ENCODE results near the gene NUAK1. TPM values are rescaled to one million over a fixed set of nuclear protein-coding genes. Genes with fewer than 3 reads are reported as not detected.

NUAK1 gene
- total RNA-seq, 2 donors from 2014 or later: 14.0 to 16.8 TPM

DNA sequence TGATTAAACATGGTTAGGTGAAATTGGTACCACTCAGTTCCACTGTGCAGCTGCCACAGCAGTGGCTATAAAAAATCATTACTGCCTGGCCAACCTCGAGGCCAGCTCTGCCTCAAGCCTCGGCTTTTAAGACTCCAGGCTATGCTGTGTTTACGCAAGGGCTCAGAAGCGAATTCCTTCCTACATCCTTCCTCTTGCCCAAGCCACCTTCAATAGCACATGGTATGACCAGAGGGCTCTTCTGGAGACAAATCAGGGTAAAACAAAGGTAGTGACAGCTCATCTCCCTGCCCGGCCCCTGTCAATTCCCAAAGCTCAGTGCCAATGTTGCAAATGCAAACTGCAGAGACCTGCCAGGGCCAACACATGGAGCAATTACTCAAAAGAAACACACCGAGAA lies 31.9 kb downstream of the NUAK1 start:
- H3K9me3 Mint-ChIP-seq: no peaks in the 10 kb centered on the region
- 38 to 46% methylated on average over 6 of the region's 6 CpGs for WGBS, 2 experiments (ENCODE audit: insufficient coverage in 1 of 2, insufficient read length in 1 of 2)
- H3K4me3 Mint-ChIP-seq: no peak overlapping the region
- peak overlapping the region; percentile 72 for H3K27ac Mint-ChIP-seq
- Histone ChIP-seq H3K27me3 (ENCODE audit: control insufficient read depth, insufficient read depth, low read length, poor library complexity, severe bottlenecking) (no peaks in the 10 kb centered on the region), H3K4me1 (ENCODE audit: control insufficient read depth, insufficient read depth, low read length) (peaks cover 44% of the 10 kb centered on the region), H3K27ac (ENCODE audit: low read depth, low read length) (no peak overlapping the region), H3K36me3 (ENCODE audit: control insufficient read depth, insufficient read depth, low read length) (peaks cover 76% of the 10 kb centered on the region), H3K9me3 (ENCODE audit: control insufficient read depth, low read length) (no peaks in the 10 kb centered on the region), H3K9ac (ENCODE audit: extremely low read depth, low read length, poor library complexity, severe bottlenecking) (no peak overlapping the region), H3K4me3 (ENCODE audit: low read length) (peak overlapping the region; percentile 46)
- TF ChIP-seq, protein P1, sequence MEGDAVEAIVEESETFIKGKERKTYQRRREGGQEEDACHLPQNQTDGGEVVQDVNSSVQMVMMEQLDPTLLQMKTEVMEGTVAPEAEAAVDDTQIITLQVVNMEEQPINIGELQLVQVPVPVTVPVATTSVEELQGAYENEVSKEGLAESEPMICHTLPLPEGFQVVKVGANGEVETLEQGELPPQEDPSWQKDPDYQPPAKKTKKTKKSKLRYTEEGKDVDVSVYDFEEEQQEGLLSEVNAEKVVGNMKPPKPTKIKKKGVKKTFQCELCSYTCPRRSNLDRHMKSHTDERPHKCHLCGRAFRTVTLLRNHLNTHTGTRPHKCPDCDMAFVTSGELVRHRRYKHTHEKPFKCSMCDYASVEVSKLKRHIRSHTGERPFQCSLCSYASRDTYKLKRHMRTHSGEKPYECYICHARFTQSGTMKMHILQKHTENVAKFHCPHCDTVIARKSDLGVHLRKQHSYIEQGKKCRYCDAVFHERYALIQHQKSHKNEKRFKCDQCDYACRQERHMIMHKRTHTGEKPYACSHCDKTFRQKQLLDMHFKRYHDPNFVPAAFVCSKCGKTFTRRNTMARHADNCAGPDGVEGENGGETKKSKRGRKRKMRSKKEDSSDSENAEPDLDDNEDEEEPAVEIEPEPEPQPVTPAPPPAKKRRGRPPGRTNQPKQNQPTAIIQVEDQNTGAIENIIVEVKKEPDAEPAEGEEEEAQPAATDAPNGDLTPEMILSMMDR (conservative IDR thresholded peaks at IDR 0.05): no peak
- DNase-seq: peak; percentile 75
- H3K27me3 Mint-ChIP-seq (ENCODE audit: insufficient read depth): no peaks in the 10 kb centered on the region
- H3K36me3 Mint-ChIP-seq (ENCODE audit: low read depth): peaks cover 18% of the 10 kb centered on the region
- H3K4me1 Mint-ChIP-seq: peaks cover 62% of the 10 kb centered on the region

DNA sequence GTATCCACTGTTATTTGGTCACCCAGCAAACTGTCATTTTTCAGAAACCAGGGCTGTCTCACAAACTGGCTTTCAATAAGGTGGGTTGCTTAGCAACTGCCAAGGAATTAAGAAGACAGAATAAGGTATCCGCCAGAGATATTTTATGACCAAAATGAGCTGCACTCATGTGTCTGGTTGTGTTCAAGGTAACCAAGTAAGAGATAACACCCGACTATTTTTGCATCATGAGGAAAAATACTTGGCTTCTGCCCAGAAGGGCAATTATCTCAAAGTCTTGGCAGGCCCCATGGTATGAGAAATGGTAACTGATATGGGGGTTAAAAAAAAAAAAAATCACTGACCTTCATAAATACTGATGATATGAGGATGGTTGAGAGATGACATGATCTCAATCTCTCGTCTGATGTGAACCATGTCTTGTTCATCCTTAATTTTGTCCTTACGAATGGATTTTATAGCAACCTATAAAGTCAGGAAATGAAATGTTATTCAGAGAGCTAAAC lies 32.6 kb downstream of the NUAK1 start:
- Mint-ChIP-seq H3K4me1 (peaks cover 65% of the 10 kb centered on the region), H3K27me3 (ENCODE audit: insufficient read depth) (no peaks in the 10 kb centered on the region), H3K4me3 (no peak overlapping the region), H3K36me3 (ENCODE audit: low read depth) (peaks cover 26% of the 10 kb centered on the region), H3K9me3 (no peaks in the 10 kb centered on the region), H3K27ac (no peak overlapping the region)
- no peak overlapping the region for H3K27ac ChIP-seq (ENCODE audit: low read depth, low read length)
- TF ChIP-seq, protein P1 (conservative IDR thresholded peaks at IDR 0.05): no peak
- no peaks in the 10 kb centered on the region for H3K27me3 ChIP-seq (ENCODE audit: control insufficient read depth, insufficient read depth, low read length, poor library complexity, severe bottlenecking)
- peaks cover 43% of the 10 kb centered on the region for H3K4me1 ChIP-seq (ENCODE audit: control insufficient read depth, insufficient read depth, low read length)
- DNase-seq: no peak
- H3K36me3 ChIP-seq (ENCODE audit: control insufficient read depth, insufficient read depth, low read length): peaks cover 79% of the 10 kb centered on the region
- no peak overlapping the region for H3K9ac ChIP-seq (ENCODE audit: extremely low read depth, low read length, poor library complexity, severe bottlenecking)
- H3K9me3 ChIP-seq (ENCODE audit: control insufficient read depth, low read length): no peaks in the 10 kb centered on the region
- no peak overlapping the region for H3K4me3 ChIP-seq (ENCODE audit: low read length)
- WGBS, 2 experiments (ENCODE audit: insufficient coverage in 1 of 2, insufficient read length in 1 of 2): 82 to 95% methylated on average over 4 of the region's 4 CpGs

DNA sequence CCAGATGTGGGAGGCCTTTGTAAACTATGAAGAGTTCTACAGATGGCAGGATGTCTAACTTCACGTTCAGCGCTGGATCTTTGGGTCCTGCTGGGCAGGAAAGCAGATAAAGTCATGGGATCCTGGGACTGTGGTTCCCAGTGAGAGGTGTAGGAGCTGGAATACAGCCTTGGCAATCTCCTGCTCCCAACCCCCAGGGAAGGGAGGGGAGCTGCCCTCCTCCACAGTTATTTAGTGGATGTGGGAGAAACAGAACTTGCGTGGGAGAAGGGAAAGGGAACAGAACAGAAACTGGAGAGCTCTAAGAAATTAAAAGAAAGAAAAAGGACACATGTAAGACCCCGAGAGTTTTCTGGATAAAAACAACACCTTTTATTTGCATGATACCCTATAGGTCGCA lies 37.0 kb downstream of the NUAK1 start:
- Histone ChIP-seq H3K9ac (ENCODE audit: extremely low read depth, low read length, poor library complexity, severe bottlenecking) (no peak overlapping the region), H3K4me3 (ENCODE audit: low read length) (no peak overlapping the region), H3K9me3 (ENCODE audit: control insufficient read depth, low read length) (no peaks in the 10 kb centered on the region), H3K4me1 (ENCODE audit: control insufficient read depth, insufficient read depth, low read length) (peaks cover 15% of the 10 kb centered on the region), H3K27me3 (ENCODE audit: control insufficient read depth, insufficient read depth, low read length, poor library complexity, severe bottlenecking) (no peaks in the 10 kb centered on the region), H3K27ac (ENCODE audit: low read depth, low read length) (no peak overlapping the region), H3K36me3 (ENCODE audit: control insufficient read depth, insufficient read depth, low read length) (peaks cover 97% of the 10 kb centered on the region)
- H3K4me1 Mint-ChIP-seq: peaks cover 54% of the 10 kb centered on the region
- H3K4me3 Mint-ChIP-seq: no peak overlapping the region
- TF ChIP-seq, protein P1 (conservative IDR thresholded peaks at IDR 0.05): no peak
- no peaks in the 10 kb centered on the region for H3K9me3 Mint-ChIP-seq
- no peaks in the 10 kb centered on the region for H3K27me3 Mint-ChIP-seq (ENCODE audit: insufficient read depth)
- 90 to 92% methylated on average over 2 to 5 of the region's 5 CpGs for WGBS, 2 experiments (ENCODE audit: insufficient coverage in 1 of 2, insufficient read length in 1 of 2)
- peaks cover 33% of the 10 kb centered on the region for H3K36me3 Mint-ChIP-seq (ENCODE audit: low read depth)
- H3K27ac Mint-ChIP-seq: peak overlapping the region; percentile 73
- peak; percentile 39 for DNase-seq

All from endodermal cell (in vitro differentiated cells).